GM19025 (cell line): ENCODE results near the gene MSRB1.
"Not testable (repeated sequence)": the region's sequence is repeated elsewhere in the genome, so short reads cannot be mapped to it uniquely, and the experiment has no call there.

Experiments used
- ATAC-seq: cut with Tn5 transposase; IDR thresholded peaks from one replicate; pipeline ENCODE4 v1.9.1; 2021; ENCODE audit warnings: mild to moderate bottlenecking, low read depth, moderate library complexity; ENCODE audit not compliant: unreplicated experiment

The MSRB1 gene

GRCh38 chr16:1962161-1963153 is 19.5 kb upstream of the MSRB1 start:
- not testable (repeated sequence) for ATAC-seq

- ATAC-seq = no peak
These were observed 18.7 kb upstream of the MSRB1 start for GRCh38 chr16:1961651-1962067.

GRCh38 chr16:1960665-1961630 is 17.9 kb upstream of the MSRB1 start:
- ATAC-seq = no peak

GRCh38 chr16:1959269-1960039 is 16.5 kb upstream of the MSRB1 start, which contains the start of gene NDUFB10:
TSS of gene NDUFB10 (plus strand) at chr16:1959538. CDS start at chr16:1959625, 87 bp downstream.
- ATAC-seq = peak; percentile 75

- no peak for ATAC-seq
These were observed 15.8 kb upstream of the MSRB1 start for GRCh38 chr16:1958715-1959268.

- not testable (repeated sequence) for ATAC-seq
These were observed 15.1 kb upstream of the MSRB1 start for GRCh38 chr16:1958143-1958491.

- ATAC-seq = not testable (repeated sequence)
These were observed 14.6 kb upstream of the MSRB1 start for GRCh38 chr16:1957434-1958142.

GRCh38 chr16:1953734-1954133 is 10.7 kb upstream of the MSRB1 start:
- ATAC-seq = no peak

- ATAC-seq = no peak
These were observed 7.6 kb upstream of the MSRB1 start for GRCh38 chr16:1950559-1950958.

GRCh38 chr16:1950047-1950446 is 7.0 kb upstream of the MSRB1 start:
- ATAC-seq = no peak

GRCh38 chr16:1949507-1949906 is 6.5 kb upstream of the MSRB1 start:
- ATAC-seq = no peak

GRCh38 chr16:1947369-1947670 is 4.3 kb upstream of the MSRB1 start:
- no peak for ATAC-seq

GRCh38 chr16:1946495-1947368 is 3.7 kb upstream of the MSRB1 start:
- ATAC-seq = no peak

GRCh38 chr16:1945559-1946391 is 2.8 kb upstream of the MSRB1 start:
- ATAC-seq = no peak

GRCh38 chr16:1944612-1945199 is 1.7 kb upstream of the MSRB1 start:
- no peak for ATAC-seq

- ATAC-seq = no peak
These were observed 771 bp downstream of the MSRB1 start for GRCh38 chr16:1942047-1942809.
